HepG2 (cell line): ENCODE data around the gene EYA2. TPM values are rescaled to one million over a fixed set of nuclear protein-coding genes. Genes with fewer than 3 reads are reported as not detected.

Source experiments
- ATAC-seq: fragments of 200-7000 bp; cut with Tn5 transposase; 3 replicates; pipeline ENCODE4 v1.9.1; 2020; ENCODE audit warnings: mild to moderate bottlenecking, moderate library complexity
- BruUV-seq: library from RNA; stranded (reverse); fragments of 400-500 nt; replicated peaks from 2 replicates; lab custom pipeline; 2021; lab: Mats Ljungman, UMichigan
- CTCF ChIA-PET: fragments of 300-600 bp; formaldehyde crosslinking; extraction: SDS; loops from one replicate; lab custom pipeline; 2021; ENCODE audit warnings: low total read pairs, inconsistent platforms, low intra/inter-chr PET ratio; lab: Yijun Ruan, JAX
- POLR2A ChIA-PET: fragments of 350-600 bp; sonication (Branson Sonifier 250); formaldehyde crosslinking; loops from one replicate; lab custom pipeline; 2020; ENCODE audit warnings: antibody characterized with exemption, inconsistent platforms; lab: Yijun Ruan, JAX
- DNase-seq: peaks from one replicate; pipeline ENCODE4 v3.0.0-alpha.2; 2015; ENCODE audit warnings: low spot score
- FAIRE-seq: peaks from 3 replicates; lab custom pipeline; 2011; peaks lifted over from hg19 to GRCh38; lab: Jason Lieb, UNC
- H2AFZ ChIP-seq: one replicate; pipeline ENCODE4 v1.6.1; 2011; ENCODE audit warnings: low read length, inconsistent platforms
- H3K27ac ChIP-seq: fragments of 300-600 bp; 3 replicates; pipeline ENCODE4 v1.8.0; 2011; ENCODE audit warnings: mixed run types, mild to moderate bottlenecking, mixed read lengths, low read length, inconsistent platforms; ENCODE audit not compliant: insufficient read depth; ENCODE audit errors: extremely low read length
- H3K27me3 ChIP-seq, 2 experiments: fragments of 200-600 bp in 1 of 2; 2 replicates in 1 of 2; 3 replicates in 1 of 2; pipeline versions ENCODE4 v1.6.0 to v1.8.0; 2011; ENCODE audit warnings: low read length in 2 of 2, mild to moderate bottlenecking in 2 of 2, moderate library complexity in 2 of 2, inconsistent platforms in 1 of 2; ENCODE audit not compliant: insufficient read depth in 2 of 2, control insufficient read depth in 1 of 2
- H3K36me3 ChIP-seq, 2 experiments: fragments of 200-600 bp in 1 of 2; replicated peaks in 1 of 2; 2 replicates in 1 of 2; 3 replicates in 1 of 2; pipeline versions ENCODE4 v1.5.1 to v1.8.0; 2011; ENCODE audit warnings: low read length in 2 of 2, inconsistent platforms in 1 of 2; ENCODE audit not compliant: insufficient read depth in 2 of 2, control insufficient read depth in 1 of 2
- H3K4me1 ChIP-seq: 2 replicates; pipeline ENCODE4 v1.5.1; 2012; ENCODE audit warnings: low read length, inconsistent platforms; ENCODE audit not compliant: insufficient read depth
- H3K4me2 ChIP-seq: 2 replicates; pipeline ENCODE4 v1.6.0; 2011; ENCODE audit warnings: low read depth, low read length, inconsistent platforms
- H3K4me3 ChIP-seq, 3 experiments: fragments of 200-600 bp in 1 of 3; sonication (generic), shearing (Covaris generic) in 1 of 3; replicated peaks in 1 of 3; 2 replicates each; pipeline ENCODE4 v1.5.1; 2011 to 2016; ENCODE audit warnings: low read length in 3 of 3, inconsistent platforms in 2 of 3, low read depth in 2 of 3, mild to moderate bottlenecking in 2 of 3, control low read depth in 1 of 3, mixed read lengths in 1 of 3; ENCODE audit not compliant: insufficient read depth in 1 of 3
- H3K79me2 ChIP-seq: one replicate; pipeline ENCODE4 v1.6.1; 2011; ENCODE audit warnings: low read length, inconsistent platforms; ENCODE audit not compliant: insufficient read depth
- H3K9ac ChIP-seq: 2 replicates; pipeline ENCODE4 v1.6.0; 2011; ENCODE audit warnings: mild to moderate bottlenecking, low read depth, low read length, inconsistent platforms; ENCODE audit not compliant: insufficient read depth
- H3K9me3 ChIP-seq: 2 replicates; pipeline ENCODE4 v1.5.1; 2012; ENCODE audit warnings: mild to moderate bottlenecking, low read length
- H4K20me1 ChIP-seq: 2 replicates; pipeline ENCODE4 v1.6.0; 2011; ENCODE audit warnings: inconsistent platforms, mild to moderate bottlenecking, low read length, moderate library complexity; ENCODE audit not compliant: insufficient read depth
- AKAP8 ChIP-seq: sonication (generic); formaldehyde crosslinking; IDR thresholded peaks from 2 replicates; pipeline ENCODE4 v1.5.1; 2020; ENCODE audit warnings: mild to moderate bottlenecking, missing genetic modification reagents
- ATF3 ChIP-seq: sonication (generic); formaldehyde crosslinking; IDR thresholded peaks from 2 replicates; pipeline ENCODE4 v1.4.0; 2020; ENCODE audit warnings: missing genetic modification reagents
- GFI1 ChIP-seq: sonication (generic); formaldehyde crosslinking; IDR thresholded peaks from 2 replicates; pipeline ENCODE4 v1.5.0; 2020; ENCODE audit warnings: missing genetic modification reagents, mild to moderate bottlenecking, borderline replicate concordance
- MED13 ChIP-seq: sonication (generic); formaldehyde crosslinking; IDR thresholded peaks from 2 replicates; pipeline ENCODE4 v1.5.0; 2020; ENCODE audit warnings: missing genetic modification reagents
- MTF1 ChIP-seq: sonication (generic); formaldehyde crosslinking; IDR thresholded peaks from 2 replicates; pipeline ENCODE4 v1.5.0; 2020; ENCODE audit warnings: missing genetic modification reagents
- PBX2 ChIP-seq: IDR thresholded peaks from 2 replicates; pipeline ENCODE4 v1.6.1; 2016; ENCODE audit warnings: control low read depth
- THAP9 ChIP-seq: sonication (generic); formaldehyde crosslinking; IDR thresholded peaks from 2 replicates; pipeline ENCODE4; 2020; ENCODE audit warnings: missing genetic modification reagents, mild to moderate bottlenecking, borderline replicate concordance
- ZBTB37 ChIP-seq: sonication (generic); formaldehyde crosslinking; IDR thresholded peaks from 2 replicates; pipeline ENCODE4 v1.4.0; 2020; ENCODE audit warnings: mild to moderate bottlenecking, missing genetic modification reagents
- ZNF768 ChIP-seq: sonication (generic); formaldehyde crosslinking; IDR thresholded peaks from 2 replicates; pipeline ENCODE4 v1.4.0; 2020; ENCODE audit warnings: missing genetic modification reagents
- ZNF775 ChIP-seq: sonication (generic); formaldehyde crosslinking; IDR thresholded peaks from 2 replicates; pipeline ENCODE4 v1.4.0; 2020; ENCODE audit warnings: missing genetic modification reagents, mild to moderate bottlenecking, moderate library complexity, borderline replicate concordance
- WGBS: methylation state at CpG from one replicate; pipeline ENCODE4 v1.1.6; 2017; ENCODE audit warnings: low lambda C conversion rate; 5-methylcytosine and 5-hydroxymethylcytosine counted together
- in situ Hi-C: cut with HindIII; loops from 2 replicates; pipeline ENCODE4 v1.10.0; 2017; ENCODE audit warnings: low pct_unique_long_range_greater_than_20kb; ENCODE audit not compliant: extremely low pct_ligation_motif_present
- intact Hi-C: fragments of 100-400 bp; cut with micrococcal nuclease; formaldehyde crosslinking; loops from one replicate; pipeline ENCODE4 v1.10.0; 2022; ENCODE audit not compliant: unreplicated experiment
- polyA plus RNA-seq, 8 experiments: library from polyadenylated mRNA; depleted of rRNA in 3 of 8; stranded (reverse) in 7 of 8; unstranded in 1 of 8; fragments of >200 nt; fragmentation: Illumina TruSeq in 4 of 8; extraction: Trizol in 4 of 8; gene quantifications; 2 replicates each; pipeline versions ENCODE4 v1.2.1 to v1.2.3, GENCODE V29; 2011 to 2016; ENCODE audit warnings: low read depth in 4 of 8, missing spikeins in 1 of 8, mixed read lengths in 1 of 8; ENCODE audit not compliant: insufficient read depth in 1 of 8
- total RNA-seq, 5 experiments: library from RNA; depleted of rRNA; stranded (reverse); fragments of >200 nt; fragmentation: Illumina TruSeq; extraction: Trizol; gene quantifications; 2 replicates each; pipeline ENCODE4 v1.2.3, GENCODE V29; 2016; ENCODE audit warnings: low read depth in 1 of 5

Gene EYA2
- total and polyA plus RNA-seq, 2 of the 13 experiments (the other 11 are each of a cell fraction or from before 2014, with no cell fraction given): not detected

DNA sequence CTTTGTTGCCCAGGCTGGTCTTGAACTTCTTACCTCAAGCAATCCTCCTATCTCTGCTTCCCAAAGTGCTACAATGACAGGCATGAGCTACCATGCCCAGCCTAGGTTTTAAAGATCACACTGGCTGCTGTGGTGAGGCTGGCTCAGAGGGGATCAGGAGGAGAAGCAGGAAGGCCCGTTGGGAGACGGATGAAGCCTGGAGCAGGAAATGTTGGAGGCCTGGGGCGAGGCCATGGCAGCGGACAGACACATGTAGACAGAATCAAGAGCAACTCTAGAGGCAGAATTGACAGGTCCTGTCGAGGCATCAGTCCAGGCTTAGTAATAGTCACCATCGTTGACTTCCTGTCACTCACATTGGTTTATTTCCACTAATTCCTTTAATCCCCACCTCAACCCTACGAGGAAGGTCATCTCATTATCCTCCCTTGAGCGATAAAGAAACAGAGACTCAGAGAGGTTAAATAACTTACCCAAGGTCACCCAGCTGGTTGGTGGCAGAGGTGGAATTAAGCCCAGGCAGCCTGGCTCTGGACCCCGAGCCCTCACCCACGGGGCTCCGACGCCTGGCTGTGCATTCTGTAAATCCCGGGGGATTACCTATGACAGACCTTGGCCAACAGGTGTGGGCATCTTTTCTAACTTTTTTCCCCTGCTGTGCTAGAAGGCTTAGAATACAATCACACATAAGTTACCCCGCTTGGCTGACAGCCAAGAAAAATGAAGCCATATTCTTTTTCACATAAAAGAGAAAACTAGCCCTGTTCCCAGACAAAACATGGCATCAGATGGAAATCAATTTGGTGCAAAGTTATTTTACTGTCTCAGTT lies 113.4 kb downstream of the EYA2 start:
- TF ChIP-seq ATF3 (CRISPR knock-in tag): no peak
- TF ChIP-seq ZNF768: peak; percentile 89
- Histone ChIP-seq H3K4me1 (no peaks in the 10 kb centered on the region), H3K27me3 (peaks cover 0 to 10% of the 10 kb centered on the region in 2 experiments; a peak in 1 of 5 replicates), H3K4me2 (no peak overlapping the region), H3K4me3 (no peak overlapping the region), H3K36me3 (no peaks in the 10 kb centered on the region), H4K20me1 (no peaks in the 10 kb centered on the region), H3K9ac (no peak overlapping the region), H3K27ac (no peak overlapping the region), H3K9me3 (no peaks in the 10 kb centered on the region), H2AFZ (no peak overlapping the region), H3K79me2 (no peaks in the 10 kb centered on the region)
- CTCF ChIA-PET: no interaction called here
- intact Hi-C loops: no loop called here
- ATAC-seq (no peak), FAIRE-seq (no peak), DNase-seq (no peak)
- BruUV-seq: no TSS peak
- POLR2A ChIA-PET: no interaction called here
- WGBS: 15% methylated on average over 14 of the region's 14 CpGs
- in situ Hi-C loops: no loop called here

DNA sequence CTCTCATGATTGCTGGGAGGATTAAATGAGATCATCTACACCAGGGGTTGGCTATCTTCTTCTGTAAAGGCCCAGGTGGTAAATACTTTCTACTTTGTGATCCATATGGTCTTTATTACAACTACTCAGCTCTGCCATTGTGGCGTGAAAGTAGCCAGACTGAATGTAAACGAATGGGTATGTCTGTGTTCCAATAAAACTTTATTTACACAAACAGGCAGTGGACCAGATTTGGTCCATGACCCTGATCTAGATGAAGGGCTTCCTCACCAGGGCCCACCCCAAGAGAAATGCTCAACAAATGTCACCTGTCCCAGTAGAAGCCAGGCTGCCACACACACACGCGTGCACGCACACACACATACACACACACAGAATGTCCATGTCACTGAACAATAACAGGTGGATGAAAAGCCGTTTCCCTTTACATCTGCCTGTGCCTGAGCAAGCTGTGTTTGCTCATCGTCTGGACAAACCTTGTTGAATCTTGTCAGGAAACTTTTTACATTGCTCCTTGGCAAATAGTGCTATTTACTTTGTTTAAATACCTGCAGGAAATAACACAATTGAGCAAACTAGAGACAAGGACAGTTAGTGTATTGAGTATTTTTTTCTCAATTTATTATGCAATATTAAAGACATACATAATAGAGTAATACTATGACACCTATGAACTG lies 114.3 kb downstream of the EYA2 start:
- WGBS: 22% methylated on average over 7 of the region's 7 CpGs
- intact Hi-C loops (no loop called here), in situ Hi-C loops (no loop called here)
- FAIRE-seq: peak; percentile 84
- Histone ChIP-seq H3K27me3 (peaks cover 0 to 10% of the 10 kb centered on the region in 2 experiments; a peak in 1 of 5 replicates), H3K4me3 (no peak overlapping the region), H2AFZ (no peak overlapping the region), H3K36me3 (no peaks in the 10 kb centered on the region), H4K20me1 (no peaks in the 10 kb centered on the region), H3K9ac (no peak overlapping the region), H3K4me2 (no peak overlapping the region), H3K9me3 (no peaks in the 10 kb centered on the region), H3K79me2 (no peaks in the 10 kb centered on the region), H3K4me1 (no peaks in the 10 kb centered on the region), H3K27ac (no peak overlapping the region)
- peak; percentile 35 for DNase-seq
- POLR2A ChIA-PET: no interaction called here
- no TSS peak for BruUV-seq
- CTCF ChIA-PET: no interaction called here
- ATAC-seq: no peak
- TF ChIP-seq PBX2 (CRISPR knock-in tag) (no peak), THAP9 (CRISPR knock-in tag) (no peak), MTF1 (CRISPR knock-in tag) (no peak), ZBTB37 (CRISPR knock-in tag) (no peak), AKAP8 (CRISPR knock-in tag) (no peak), ZNF775 (CRISPR knock-in tag) (no peak), MED13 (CRISPR knock-in tag) (no peak), GFI1 (CRISPR knock-in tag) (peak; percentile 27; the same call in 1 of the 2 replicates)
